A549 (cell line): Measurements from ENCODE around the gene PRKCE. TPM values are rescaled to one million over a fixed set of nuclear protein-coding genes. Genes with fewer than 3 reads are reported as not detected.
A peak's percentile ranks its signal among the peaks of the same experiment; 100 is the strongest.

Source experiments
- ATAC-seq, 2 experiments: fragments of 200-7000 bp in 1 of 2; fragments of >200 bp in 1 of 2; cut with Nextera tagmentation in 1 of 2; cut with Tn5 transposase in 1 of 2; 3 replicates each; pipeline versions ENCODE4 v1.8.0 to v1.9.1; 2018 to 2020; ENCODE audit warnings: mild to moderate bottlenecking in 1 of 2, moderate library complexity in 1 of 2
- CTCF ChIA-PET: fragments of 300-600 bp; sonication (Branson Sonifier 250); formaldehyde crosslinking; extraction: SDS; loops from one replicate; lab custom pipeline; 2021; ENCODE audit warnings: antibody characterized with exemption, inconsistent platforms; lab: Yijun Ruan, JAX
- POLR2A ChIA-PET: fragments of 350-600 bp; formaldehyde crosslinking; extraction: SDS; loops from one replicate; lab custom pipeline; 2021; ENCODE audit warnings: antibody characterized with exemption, inconsistent platforms; lab: Yijun Ruan, JAX
- DNase-seq, 2 experiments: peaks; one replicate each; pipeline versions ENCODE4 v3.0.0 to v3.0.0-alpha.2; 2011 to 2016; ENCODE audit warnings: low read depth in 1 of 2, low spot score in 1 of 2
- FAIRE-seq: peaks from 2 replicates; lab custom pipeline; 2011; peaks lifted over from hg19 to GRCh38; lab: Jason Lieb, UNC
- H3K27ac ChIP-seq, 2 experiments: fragments of >200 bp; sonication (Bioruptor Twin); formaldehyde crosslinking; 3 replicates each; pipeline ENCODE4 v1.5.1; 2016 to 2017
- H3K4me1 ChIP-seq: fragments of >200 bp; sonication (Bioruptor Twin); formaldehyde crosslinking; 3 replicates; pipeline ENCODE4 v1.6.1; 2016
- H3K4me2 ChIP-seq: fragments of >200 bp; sonication (Bioruptor Twin); formaldehyde crosslinking; 3 replicates; pipeline ENCODE4 v1.6.1; 2016
- H3K4me3 ChIP-seq: fragments of >200 bp; sonication (Bioruptor Twin); formaldehyde crosslinking; 3 replicates; pipeline ENCODE4 v1.5.1; 2016
- H3K9me3 ChIP-seq: fragments of >200 bp; sonication (Bioruptor Twin); formaldehyde crosslinking; 3 replicates; pipeline ENCODE4 v1.6.1; 2016
- CBX8 ChIP-seq: fragments of 200-600 bp; sonication (generic); IDR thresholded peaks from 2 replicates; pipeline ENCODE4 v1.6.1; 2016
- CHD4 ChIP-seq: fragments of 200-600 bp; sonication (generic); IDR thresholded peaks from 2 replicates; pipeline ENCODE4 v1.6.1; 2016; ENCODE audit warnings: antibody characterized with exemption, mild to moderate bottlenecking, borderline replicate concordance
- EHF ChIP-seq: fragments of 250-450 bp; sonication (Bioruptor Pico); IDR thresholded peaks from 2 replicates; pipeline ENCODE4 v1.5.0; 2020; ENCODE audit warnings: mild to moderate bottlenecking
- EP300 ChIP-seq, 2 experiments: fragments of >200 bp; sonication (Bioruptor Twin); formaldehyde crosslinking; IDR thresholded peaks; 2 replicates in 1 of 2; 3 replicates in 1 of 2; pipeline ENCODE4 v1.6.1; 2016 to 2017
- HDAC2 ChIP-seq: fragments of 200-600 bp; sonication (generic); IDR thresholded peaks from 2 replicates; pipeline ENCODE4 v1.6.1; 2016
- HES2 ChIP-seq: fragments of >200 bp; sonication (Bioruptor Twin); formaldehyde crosslinking; IDR thresholded peaks from 2 replicates; pipeline ENCODE4 v1.6.1; 2016
- HOXA7 ChIP-seq: fragments of 250-450 bp; sonication (Bioruptor Pico); IDR thresholded peaks from 2 replicates; pipeline ENCODE4 v1.5.0; 2020; ENCODE audit warnings: mild to moderate bottlenecking, moderate library complexity
- HOXB13 ChIP-seq: fragments of 250-450 bp; sonication (Bioruptor Pico); IDR thresholded peaks from 2 replicates; pipeline ENCODE4 v1.5.0; 2020; ENCODE audit warnings: low read depth, mild to moderate bottlenecking, moderate library complexity
- KDM1A ChIP-seq: fragments of 200-600 bp; sonication (generic); IDR thresholded peaks from 2 replicates; pipeline ENCODE4 v1.6.1; 2016; ENCODE audit warnings: low read depth, mild to moderate bottlenecking
- MAX ChIP-seq: IDR thresholded peaks from 2 replicates; pipeline ENCODE4 v1.6.1; 2012
- MAZ ChIP-seq: fragments of 150-350 bp; IDR thresholded peaks from 2 replicates; pipeline ENCODE4 v1.6.1; 2014; ENCODE audit warnings: antibody characterized with exemption, low read depth, low read length, borderline replicate concordance
- NFE2L2 ChIP-seq: fragments of 150-350 bp; conservative IDR thresholded peaks from 2 replicates; pipeline ENCODE4 v1.6.1; 2014; ENCODE audit warnings: low read length
- NPAS2 ChIP-seq: fragments of 250-450 bp; sonication (Bioruptor Pico); IDR thresholded peaks from 2 replicates; pipeline ENCODE4 v1.8.0; 2022; ENCODE audit warnings: mild to moderate bottlenecking, moderate library complexity, borderline replicate concordance
- NR3C1 ChIP-seq: fragments of >200 bp; sonication (Bioruptor Twin); formaldehyde crosslinking; IDR thresholded peaks from 3 replicates; pipeline ENCODE4 v1.6.1; 2017
- RAD21 ChIP-seq, 2 experiments: fragments of >200 bp in 1 of 2; sonication (Bioruptor Twin) in 1 of 2; formaldehyde crosslinking in 1 of 2; IDR thresholded peaks in 1 of 2; conservative IDR thresholded peaks in 1 of 2; 2 replicates in 1 of 2; 3 replicates in 1 of 2; pipeline ENCODE4 v1.6.1; 2012 to 2018; ENCODE audit warnings: inconsistent platforms in 1 of 2
- RCOR1 ChIP-seq: fragments of 150-350 bp; IDR thresholded peaks from 2 replicates; pipeline ENCODE4 v1.6.1; 2014; ENCODE audit warnings: antibody characterized with exemption, low read length, low read depth
- RFX5 ChIP-seq: fragments of 450-650 bp; IDR thresholded peaks from 2 replicates; pipeline ENCODE4 v1.7.1; 2014; ENCODE audit warnings: antibody characterized with exemption, mild to moderate bottlenecking, moderate library complexity
- RNF2 ChIP-seq: fragments of 200-600 bp; sonication (generic); IDR thresholded peaks from 2 replicates; pipeline ENCODE4 v1.6.1; 2016; ENCODE audit warnings: low read depth, mild to moderate bottlenecking, antibody characterized with exemption, moderate library complexity, borderline replicate concordance
- USF2 ChIP-seq: fragments of 450-650 bp; IDR thresholded peaks from 2 replicates; pipeline ENCODE4 v1.6.1; 2014; ENCODE audit warnings: antibody characterized with exemption
- ZFP36 ChIP-seq: fragments of 450-650 bp; IDR thresholded peaks from 2 replicates; pipeline ENCODE4 v1.6.1; 2014; ENCODE audit warnings: borderline replicate concordance; ENCODE audit not compliant: partially characterized antibody
- WGBS: methylation state at CpG from one replicate; pipeline ENCODE4 v1.1.6; 2017; ENCODE audit errors: missing lambda C conversion rate; 5-methylcytosine and 5-hydroxymethylcytosine counted together
- polyA plus RNA-seq, 4 experiments: library from polyadenylated mRNA; depleted of rRNA in 3 of 4; stranded (reverse); fragments of >200 nt; fragmentation: RNase III in 1 of 4; extraction: RNeasy Plus Mini Kit Qiagen cat#74134 plus additional on column Dnase treatment in 1 of 4; gene quantifications; 2 replicates in 3 of 4; 3 replicates in 1 of 4; pipeline ENCODE4 v1.2.3, GENCODE V29; 2011 to 2017

The PRKCE gene
- polyA plus RNA-seq, 2 of the 4 experiments (the other 2 are of a cell fraction): 11.5 to 12.0 TPM

- H3K9me3 ChIP-seq: no peaks in the 10 kb centered on the region
- peaks cover 11% of the 10 kb centered on the region; the same call in 2 of the 3 replicates for H3K4me1 ChIP-seq
- no peak overlapping the region for H3K4me3 ChIP-seq
- ATAC-seq: no peak
- no peak overlapping the region for H3K4me2 ChIP-seq
- no peak overlapping the region for H3K27ac ChIP-seq
- TF ChIP-seq USF2 (0 out of 2 replicates have a peak, but pooled peaks have one; percentile 31), HOXB13 (no peak)
- TF ChIP-seq, all 56 proteins: peak for 1
- CTCF ChIA-PET: interaction anchor here (1.0 to 1.5 kb wide), 2 partner anchors 84 to 240 kb away, joined by 3 to 4 read pairs; no protein-coding TSS in a partner anchor
- DNase-seq (no peak), FAIRE-seq (no peak)
- POLR2A ChIA-PET: no interaction called here
- 88% methylated on average over 1 of the region's 1 CpG for WGBS
Observed at GRCh38 chr2:45696708-45697107, 45.2 kb downstream of the PRKCE start.

- Histone ChIP-seq H3K9me3 (no peaks in the 10 kb centered on the region), H3K27ac (no peak overlapping the region), H3K4me2 (no peak overlapping the region), H3K4me1 (peaks cover 11% of the 10 kb centered on the region; the same call in 2 of the 3 replicates), H3K4me3 (no peak overlapping the region)
- POLR2A ChIA-PET: no interaction called here
- TF ChIP-seq EP300 (IDR thresholded peaks at IDR 0.05) (no peak), MAX (no peak), NFE2L2 (no peak), MAZ (no peak)
- CTCF ChIA-PET: interaction anchor here (0.6 to 1.5 kb wide), 5 partner anchors 11 to 239 kb away, joined by 3 to 6 read pairs (median 3); no protein-coding TSS in a partner anchor
- ATAC-seq (no peak), FAIRE-seq (no peak), DNase-seq (no peak)
- WGBS: 90% methylated on average over 5 of the region's 5 CpGs
Observed at GRCh38 chr2:45697190-45697589, 45.7 kb downstream of the PRKCE start.

- H3K4me3 ChIP-seq: no peak overlapping the region
- peaks cover 11% of the 10 kb centered on the region; the same call in 2 of the 3 replicates for H3K4me1 ChIP-seq
- FAIRE-seq (no peak), ATAC-seq (no peak), DNase-seq (no peak)
- H3K27ac ChIP-seq: no peak overlapping the region
- CTCF ChIA-PET: interaction anchor here (0.7 to 2.6 kb wide), 4 partner anchors 10 to 232 kb away, joined by 3 to 6 read pairs (median 3); no protein-coding TSS in a partner anchor
- no peaks in the 10 kb centered on the region for H3K9me3 ChIP-seq
- TF ChIP-seq KDM1A (no peak), HDAC2 (no peak), HOXA7 (CRISPR knock-in tag) (no peak), RNF2 (no peak), RAD21 (conservative IDR thresholded peaks at IDR 0.05 in 1 of 2, IDR thresholded peaks at IDR 0.05 in 1 of 2) (no peak), HES2 (no peak), CHD4 (no peak)
- no peak overlapping the region for H3K4me2 ChIP-seq
- POLR2A ChIA-PET: no interaction called here
Observed at GRCh38 chr2:45698554-45698953, 47.1 kb downstream of the PRKCE start.

GRCh38 chr2:45699032-45699658 is 47.7 kb downstream of the PRKCE start:
- H3K27ac ChIP-seq: peak overlapping the region in 1 of 2 experiments; percentile 29; a peak in 1 of 6 replicates
- no peak for FAIRE-seq
- POLR2A ChIA-PET: no interaction called here

More at GRCh38 chr2:45699032-45699658, 47.7 kb downstream of the PRKCE start:
- TF ChIP-seq CHD4: no peak
- TF ChIP-seq RNF2: no peak
- TF ChIP-seq RCOR1: no peak
- no peak for TF ChIP-seq RAD21 (conservative IDR thresholded peaks at IDR 0.05 in 1 of 2, IDR thresholded peaks at IDR 0.05 in 1 of 2)
- TF ChIP-seq NR3C1: no peak
- TF ChIP-seq NPAS2 (CRISPR knock-in tag): no peak
- no peak for TF ChIP-seq RFX5
- TF ChIP-seq EHF (CRISPR knock-in tag): no peak
- no peak for TF ChIP-seq ZFP36
- no peak for TF ChIP-seq CBX8
- TF ChIP-seq HDAC2: no peak
- CTCF ChIA-PET: interaction anchor here (0.7 to 2.6 kb wide), 2 partner anchors 14 to 55 kb away, joined by 3 to 6 read pairs; no protein-coding TSS in a partner anchor
- Histone ChIP-seq H3K4me3 (no peak overlapping the region), H3K4me2 (0 out of 3 replicates have a peak overlapping the region, but pooled peaks have one; percentile 11), H3K9me3 (no peaks in the 10 kb centered on the region), H3K4me1 (peaks cover 11% of the 10 kb centered on the region; the same call in 2 of the 3 replicates)
- no peak for DNase-seq
- 73% methylated on average over 7 of the region's 7 CpGs for WGBS
- peak; percentile 65 to 74 for ATAC-seq
